K562 (cell line): ENCODE data around the gene TFEB. TPM values are rescaled to one million over a fixed set of nuclear protein-coding genes. Genes with fewer than 3 reads are reported as not detected.

Experiments
- CHD4 ChIP-seq: fragments of 200-600 bp; sonication (generic); IDR thresholded peaks from 3 replicates; pipeline ENCODE4 v1.6.1; 2012; ENCODE audit warnings: low read depth, mild to moderate bottlenecking, mixed read lengths, low read length, inconsistent platforms; ENCODE audit not compliant: insufficient read depth, insufficient replicate concordance, poor library complexity, severe bottlenecking
- ELF1 ChIP-seq: fragments of 200-800 bp; sonication (Bioruptor generic); IDR thresholded peaks from 2 replicates; pipeline ENCODE4 v1.6.1; 2016; ENCODE audit warnings: missing genetic modification characterization, missing compliant biosample characterization
- ETV1 ChIP-seq: fragments of 450-650 bp; conservative IDR thresholded peaks from 2 replicates; pipeline ENCODE4 v1.6.1; 2016; ENCODE audit warnings: missing genetic modification characterization, control low read depth, low read depth, missing compliant biosample characterization
- ILF3 ChIP-seq: fragments of 450-650 bp; IDR thresholded peaks from 2 replicates; pipeline ENCODE4 v1.6.1; 2018; ENCODE audit warnings: antibody characterized with exemption, mild to moderate bottlenecking, moderate library complexity, borderline replicate concordance
- L3MBTL2 ChIP-seq: fragments of 450-650 bp; IDR thresholded peaks from 2 replicates; pipeline ENCODE4 v1.6.1; 2016; ENCODE audit warnings: mild to moderate bottlenecking, moderate library complexity
- NR2C2 ChIP-seq, 2 experiments: fragments of 200-800 bp in 1 of 2; sonication (Bioruptor generic) in 1 of 2; sonication (generic) in 1 of 2; formaldehyde crosslinking in 1 of 2; IDR thresholded peaks; 2 replicates each; pipeline versions ENCODE4 v1.6.1 to v1.8.0; 2016 to 2022; ENCODE audit warnings: mild to moderate bottlenecking in 1 of 2, missing compliant biosample characterization in 1 of 2, missing genetic modification characterization in 1 of 2, missing genetic modification reagents in 1 of 2
- SETDB1 ChIP-seq: IDR thresholded peaks from one replicate; pipeline ENCODE4 v1.6.1; 2012; ENCODE audit warnings: low read length, control low read depth, inconsistent platforms
- SMAD1 ChIP-seq: fragments of 150-350 bp; IDR thresholded peaks from 2 replicates; pipeline ENCODE4 v1.6.1; 2014; ENCODE audit warnings: low read length, low read depth; ENCODE audit not compliant: partially characterized antibody
- YBX1 ChIP-seq: fragments of 450-650 bp; IDR thresholded peaks from 2 replicates; pipeline ENCODE4 v1.7.1; 2016; ENCODE audit warnings: mild to moderate bottlenecking
- ZKSCAN3 ChIP-seq: fragments of 250-450 bp; sonication (Bioruptor Pico); IDR thresholded peaks from 2 replicates; pipeline ENCODE4 v1.4.0; 2020
- ZNF696 ChIP-seq: fragments of 250-450 bp; sonication (Bioruptor Pico); conservative IDR thresholded peaks from 2 replicates; pipeline ENCODE4 v1.4.0; 2020; ENCODE audit warnings: mild to moderate bottlenecking, moderate library complexity
- polyA plus RNA-seq, 8 experiments: library from polyadenylated mRNA; depleted of rRNA in 4 of 8; stranded (reverse) in 5 of 8; unstranded in 3 of 8; fragments of >200 nt; fragmentation: Nextera tagmentation in 2 of 8; fragmentation: Illumina TruSeq in 1 of 8; extraction: Ambion mirVana in 2 of 8; extraction: Trizol in 1 of 8; gene quantifications; 2 replicates each; pipeline versions ENCODE4 v1.2.1 to v1.2.3, GENCODE V29; 2011 to 2014; ENCODE audit warnings: inconsistent platforms in 1 of 8, missing spikeins in 1 of 8
- total RNA-seq, 7 experiments: library from RNA; depleted of rRNA in 6 of 7; stranded (reverse); fragments of >200 nt in 6 of 7; fragmentation: Illumina TruSeq in 2 of 7; extraction: Trizol in 2 of 7; gene quantifications; 2 replicates each; pipeline versions ENCODE4 v1.2.1 to v1.2.3, GENCODE V29; 2011 to 2021; ENCODE audit warnings: low replicate concordance in 1 of 7
- TF ChIP-seq, protein P1 (sequence below): fragments of 250-450 bp; sonication (Bioruptor Pico); IDR thresholded peaks from 2 replicates; pipeline ENCODE4 v1.4.0; 2020
- TF ChIP-seq, protein P2 (sequence below): fragments of 450-650 bp; formaldehyde crosslinking; conservative IDR thresholded peaks from 2 replicates; pipeline ENCODE4 v1.4.0; 2022; ENCODE audit warnings: mild to moderate bottlenecking, missing genetic modification characterization
- TF ChIP-seq, protein P3 (sequence below), 2 experiments: fragments of 450-650 bp in 1 of 2; sonication (generic) in 1 of 2; formaldehyde crosslinking in 1 of 2; IDR thresholded peaks in 1 of 2; conservative IDR thresholded peaks in 1 of 2; 2 replicates each; pipeline versions ENCODE4 v1.6.1 to v1.8.1; 2016 to 2023; ENCODE audit warnings: mild to moderate bottlenecking in 2 of 2, moderate library complexity in 2 of 2, inconsistent platforms in 1 of 2, missing genetic modification reagents in 1 of 2
- TF ChIP-seq, protein P4 (sequence below): fragments of 150-350 bp; conservative IDR thresholded peaks from 2 replicates; pipeline ENCODE4 v1.6.1; 2014; ENCODE audit warnings: low read length

TFEB gene
- total and polyA plus RNA-seq, 9 of the 15 experiments (the other 6 are each of a cell fraction or from before 2014, with no cell fraction given) = 0.04 to 4.7 (median 2.0) TPM

DNA sequence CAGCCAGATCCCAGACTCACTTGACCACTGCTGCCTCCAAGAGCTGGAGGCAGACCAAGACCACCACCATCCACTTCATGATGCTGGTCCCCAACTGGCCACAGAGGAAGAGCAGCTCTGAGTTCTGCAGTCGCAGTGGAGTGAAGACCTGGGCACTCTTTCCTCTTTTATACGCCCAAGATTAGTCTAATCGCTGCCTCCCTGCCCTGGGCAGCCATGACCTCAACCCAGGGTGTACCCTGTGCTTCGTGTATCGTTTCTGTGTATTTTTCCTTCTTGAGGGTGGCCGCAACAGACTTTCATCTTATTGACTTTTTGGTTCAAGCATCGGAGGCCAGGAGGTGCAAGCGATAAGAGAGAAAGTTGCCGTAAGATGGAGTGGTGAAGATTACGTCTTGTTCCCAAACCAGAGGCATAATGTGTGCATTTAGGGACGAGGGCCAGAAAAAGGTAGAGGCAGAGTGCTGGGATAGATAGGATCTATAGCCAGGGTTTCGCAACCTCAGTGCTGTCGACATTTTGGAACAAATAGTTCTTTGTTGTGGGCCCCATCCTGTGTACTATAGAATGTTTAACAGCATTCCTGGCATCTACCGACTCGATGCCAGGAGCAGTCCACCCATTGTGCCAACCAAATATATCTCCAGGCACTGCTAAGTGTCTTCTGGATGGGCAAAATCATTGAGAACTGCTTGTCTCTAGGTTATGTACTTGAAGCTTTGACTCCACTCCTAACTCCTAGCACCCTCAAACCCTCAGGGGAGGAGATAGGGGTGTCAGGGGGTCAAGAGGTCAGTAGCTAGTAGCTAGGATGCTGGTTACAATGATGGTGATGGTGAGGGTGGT is 12.1 kb upstream of the TFEB start, which contains the start of gene PGC (continued):
- TF ChIP-seq ILF3 (no peak), ETV1 (no peak), ZNF696 (no peak), CHD4 (no peak), YBX1 (no peak), SETDB1 (no peak), NR2C2 (CRISPR knock-in tag; IDR thresholded peaks at IDR 0.05) (no peak), NR2C2 (tag; IDR thresholded peaks at IDR 0.05) (0 out of 2 replicates have a peak, but pooled peaks have one; percentile 37), L3MBTL2 (peak; percentile 59), ZKSCAN3 (CRISPR knock-in tag) (no peak), SMAD1 (peak; percentile 27), ELF1 (tag) (no peak)
- TF ChIP-seq, protein P1, sequence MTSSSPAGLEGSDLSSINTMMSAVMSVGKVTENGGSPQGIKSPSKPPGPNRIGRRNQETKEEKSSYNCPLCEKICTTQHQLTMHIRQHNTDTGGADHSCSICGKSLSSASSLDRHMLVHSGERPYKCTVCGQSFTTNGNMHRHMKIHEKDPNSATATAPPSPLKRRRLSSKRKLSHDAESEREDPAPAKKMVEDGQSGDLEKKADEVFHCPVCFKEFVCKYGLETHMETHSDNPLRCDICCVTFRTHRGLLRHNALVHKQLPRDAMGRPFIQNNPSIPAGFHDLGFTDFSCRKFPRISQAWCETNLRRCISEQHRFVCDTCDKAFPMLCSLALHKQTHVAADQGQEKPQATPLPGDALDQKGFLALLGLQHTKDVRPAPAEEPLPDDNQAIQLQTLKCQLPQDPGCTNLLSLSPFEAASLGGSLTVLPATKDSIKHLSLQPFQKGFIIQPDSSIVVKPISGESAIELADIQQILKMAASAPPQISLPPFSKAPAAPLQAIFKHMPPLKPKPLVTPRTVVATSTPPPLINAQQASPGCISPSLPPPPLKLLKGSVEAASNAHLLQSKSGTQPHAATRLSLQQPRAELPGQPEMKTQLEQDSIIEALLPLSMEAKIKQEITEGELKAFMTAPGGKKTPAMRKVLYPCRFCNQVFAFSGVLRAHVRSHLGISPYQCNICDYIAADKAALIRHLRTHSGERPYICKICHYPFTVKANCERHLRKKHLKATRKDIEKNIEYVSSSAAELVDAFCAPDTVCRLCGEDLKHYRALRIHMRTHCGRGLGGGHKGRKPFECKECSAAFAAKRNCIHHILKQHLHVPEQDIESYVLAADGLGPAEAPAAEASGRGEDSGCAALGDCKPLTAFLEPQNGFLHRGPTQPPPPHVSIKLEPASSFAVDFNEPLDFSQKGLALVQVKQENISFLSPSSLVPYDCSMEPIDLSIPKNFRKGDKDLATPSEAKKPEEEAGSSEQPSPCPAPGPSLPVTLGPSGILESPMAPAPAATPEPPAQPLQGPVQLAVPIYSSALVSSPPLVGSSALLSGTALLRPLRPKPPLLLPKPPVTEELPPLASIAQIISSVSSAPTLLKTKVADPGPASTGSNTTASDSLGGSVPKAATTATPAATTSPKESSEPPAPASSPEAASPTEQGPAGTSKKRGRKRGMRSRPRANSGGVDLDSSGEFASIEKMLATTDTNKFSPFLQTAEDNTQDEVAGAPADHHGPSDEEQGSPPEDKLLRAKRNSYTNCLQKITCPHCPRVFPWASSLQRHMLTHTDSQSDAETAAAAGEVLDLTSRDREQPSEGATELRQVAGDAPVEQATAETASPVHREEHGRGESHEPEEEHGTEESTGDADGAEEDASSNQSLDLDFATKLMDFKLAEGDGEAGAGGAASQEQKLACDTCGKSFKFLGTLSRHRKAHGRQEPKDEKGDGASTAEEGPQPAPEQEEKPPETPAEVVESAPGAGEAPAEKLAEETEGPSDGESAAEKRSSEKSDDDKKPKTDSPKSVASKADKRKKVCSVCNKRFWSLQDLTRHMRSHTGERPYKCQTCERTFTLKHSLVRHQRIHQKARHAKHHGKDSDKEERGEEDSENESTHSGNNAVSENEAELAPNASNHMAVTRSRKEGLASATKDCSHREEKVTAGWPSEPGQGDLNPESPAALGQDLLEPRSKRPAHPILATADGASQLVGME (CRISPR knock-in tag) = no peak
- TF ChIP-seq, protein P2, sequence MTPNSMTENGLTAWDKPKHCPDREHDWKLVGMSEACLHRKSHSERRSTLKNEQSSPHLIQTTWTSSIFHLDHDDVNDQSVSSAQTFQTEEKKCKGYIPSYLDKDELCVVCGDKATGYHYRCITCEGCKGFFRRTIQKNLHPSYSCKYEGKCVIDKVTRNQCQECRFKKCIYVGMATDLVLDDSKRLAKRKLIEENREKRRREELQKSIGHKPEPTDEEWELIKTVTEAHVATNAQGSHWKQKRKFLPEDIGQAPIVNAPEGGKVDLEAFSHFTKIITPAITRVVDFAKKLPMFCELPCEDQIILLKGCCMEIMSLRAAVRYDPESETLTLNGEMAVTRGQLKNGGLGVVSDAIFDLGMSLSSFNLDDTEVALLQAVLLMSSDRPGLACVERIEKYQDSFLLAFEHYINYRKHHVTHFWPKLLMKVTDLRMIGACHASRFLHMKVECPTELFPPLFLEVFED (CRISPR knock-in tag) = no peak
- TF ChIP-seq, protein P3, sequence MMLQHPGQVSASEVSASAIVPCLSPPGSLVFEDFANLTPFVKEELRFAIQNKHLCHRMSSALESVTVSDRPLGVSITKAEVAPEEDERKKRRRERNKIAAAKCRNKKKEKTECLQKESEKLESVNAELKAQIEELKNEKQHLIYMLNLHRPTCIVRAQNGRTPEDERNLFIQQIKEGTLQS (IDR thresholded peaks at IDR 0.05) = peak; percentile 59
- TF ChIP-seq, protein P3 (CRISPR knock-in tag; conservative IDR thresholded peaks at IDR 0.05) = no peak
- TF ChIP-seq, protein P4, sequence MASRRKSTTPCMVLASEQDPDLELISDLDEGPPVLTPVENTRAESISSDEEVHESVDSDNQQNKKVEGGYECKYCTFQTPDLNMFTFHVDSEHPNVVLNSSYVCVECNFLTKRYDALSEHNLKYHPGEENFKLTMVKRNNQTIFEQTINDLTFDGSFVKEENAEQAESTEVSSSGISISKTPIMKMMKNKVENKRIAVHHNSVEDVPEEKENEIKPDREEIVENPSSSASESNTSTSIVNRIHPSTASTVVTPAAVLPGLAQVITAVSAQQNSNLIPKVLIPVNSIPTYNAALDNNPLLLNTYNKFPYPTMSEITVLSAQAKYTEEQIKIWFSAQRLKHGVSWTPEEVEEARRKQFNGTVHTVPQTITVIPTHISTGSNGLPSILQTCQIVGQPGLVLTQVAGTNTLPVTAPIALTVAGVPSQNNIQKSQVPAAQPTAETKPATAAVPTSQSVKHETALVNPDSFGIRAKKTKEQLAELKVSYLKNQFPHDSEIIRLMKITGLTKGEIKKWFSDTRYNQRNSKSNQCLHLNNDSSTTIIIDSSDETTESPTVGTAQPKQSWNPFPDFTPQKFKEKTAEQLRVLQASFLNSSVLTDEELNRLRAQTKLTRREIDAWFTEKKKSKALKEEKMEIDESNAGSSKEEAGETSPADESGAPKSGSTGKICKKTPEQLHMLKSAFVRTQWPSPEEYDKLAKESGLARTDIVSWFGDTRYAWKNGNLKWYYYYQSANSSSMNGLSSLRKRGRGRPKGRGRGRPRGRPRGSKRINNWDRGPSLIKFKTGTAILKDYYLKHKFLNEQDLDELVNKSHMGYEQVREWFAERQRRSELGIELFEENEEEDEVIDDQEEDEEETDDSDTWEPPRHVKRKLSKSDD = no peak
